Measurements from ENCODE around the gene MYO18B. TPM values are rescaled to one million over a fixed set of nuclear protein-coding genes. Genes with fewer than 3 reads are reported as not detected.

The MYO18B gene
- total RNA-seq, 1 donor from 2014 or later = not detected

- intact Hi-C loops (cut with DNase I) = no loop called here
- TF ChIP-seq POLR2AphosphoS5 (IDR thresholded peaks at IDR 0.05; ENCODE audit: insufficient read depth in 1 of 2, low read depth in 1 of 2) = no peak
- TF ChIP-seq CTCF (IDR thresholded peaks at IDR 0.05) = no peak
- TF ChIP-seq POLR2A (IDR thresholded peaks at IDR 0.05) = no peak
- DNase-seq (ENCODE audit: extremely low spot score in 2 of 2) = no peak
- Histone ChIP-seq H3K27me3 (no peaks in the 10 kb centered on the region), H3K36me3 (no peaks in the 10 kb centered on the region), H3K9me3 (no peaks in the 10 kb centered on the region), H3K27ac (no peak overlapping the region), H3K4me3 (no peak overlapping the region), H3K4me1 (no peaks in the 10 kb centered on the region)
These were observed 299.9 kb downstream of the MYO18B start for GRCh38 chr22:26041931-26042330.

GRCh38 chr22:26043031-26043430 lies 301.0 kb downstream of the MYO18B start:
- DNase-seq (ENCODE audit: extremely low spot score in 2 of 2) = no peak

GRCh38 chr22:26045051-26045450 lies 303.1 kb downstream of the MYO18B start:
- no peaks in the 10 kb centered on the region for H3K36me3 ChIP-seq
- H3K9me3 ChIP-seq = no peaks in the 10 kb centered on the region
- DNase-seq (ENCODE audit: extremely low spot score in 2 of 2) = no peak
- intact Hi-C loops (cut with DNase I) = no loop called here
- no peaks in the 10 kb centered on the region for H3K27me3 ChIP-seq
- no peak overlapping the region for H3K4me3 ChIP-seq
- TF ChIP-seq POLR2A (IDR thresholded peaks at IDR 0.05) (no peak), POLR2AphosphoS5 (IDR thresholded peaks at IDR 0.05; ENCODE audit: insufficient read depth in 1 of 2, low read depth in 1 of 2) (no peak), CTCF (IDR thresholded peaks at IDR 0.05) (no peak)
- H3K27ac ChIP-seq = no peak overlapping the region
- H3K4me1 ChIP-seq = no peaks in the 10 kb centered on the region

More at GRCh38 chr22:26043031-26043430, 301.0 kb downstream of the MYO18B start:
- Histone ChIP-seq H3K4me3 (no peak overlapping the region), H3K4me1 (no peaks in the 10 kb centered on the region), H3K36me3 (no peaks in the 10 kb centered on the region), H3K27me3 (no peaks in the 10 kb centered on the region), H3K9me3 (no peaks in the 10 kb centered on the region), H3K27ac (no peak overlapping the region)
- no peak for TF ChIP-seq POLR2A (IDR thresholded peaks at IDR 0.05)
- TF ChIP-seq CTCF (IDR thresholded peaks at IDR 0.05) = no peak
- no peak for TF ChIP-seq POLR2AphosphoS5 (IDR thresholded peaks at IDR 0.05; ENCODE audit: insufficient read depth in 1 of 2, low read depth in 1 of 2)
- intact Hi-C loops (cut with DNase I) = no loop called here

DNA sequence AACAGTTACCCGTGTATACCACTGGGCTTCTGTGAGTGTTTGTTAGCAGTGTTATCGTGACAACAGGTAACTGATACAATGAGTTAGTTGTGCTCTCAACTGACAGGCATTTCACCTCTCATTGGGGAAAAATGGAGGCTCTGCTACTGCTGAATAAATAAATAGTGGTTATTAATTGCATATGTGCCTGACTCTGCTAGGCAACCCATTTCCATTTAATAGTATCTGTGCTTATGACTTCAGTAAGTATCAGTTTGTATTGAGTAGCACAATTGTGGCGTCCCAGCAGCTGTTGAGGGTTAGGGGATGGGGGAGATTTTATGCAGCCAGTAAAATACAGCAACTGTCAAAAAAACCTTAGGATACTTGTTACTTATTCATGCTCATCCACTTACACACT lies 303.9 kb downstream of the MYO18B start:
- H3K36me3 ChIP-seq = no peaks in the 10 kb centered on the region
- H3K9me3 ChIP-seq = no peaks in the 10 kb centered on the region
- no peak for DNase-seq (ENCODE audit: extremely low spot score in 2 of 2)
- no peaks in the 10 kb centered on the region for H3K4me1 ChIP-seq
- H3K4me3 ChIP-seq = no peak overlapping the region
- no peak for TF ChIP-seq CTCF (IDR thresholded peaks at IDR 0.05)
- no peak for TF ChIP-seq POLR2AphosphoS5 (IDR thresholded peaks at IDR 0.05; ENCODE audit: insufficient read depth in 1 of 2, low read depth in 1 of 2)
- TF ChIP-seq POLR2A (IDR thresholded peaks at IDR 0.05) = no peak
- no peak overlapping the region for H3K27ac ChIP-seq
- intact Hi-C loops (cut with DNase I) = no loop called here
- no peaks in the 10 kb centered on the region for H3K27me3 ChIP-seq

DNA sequence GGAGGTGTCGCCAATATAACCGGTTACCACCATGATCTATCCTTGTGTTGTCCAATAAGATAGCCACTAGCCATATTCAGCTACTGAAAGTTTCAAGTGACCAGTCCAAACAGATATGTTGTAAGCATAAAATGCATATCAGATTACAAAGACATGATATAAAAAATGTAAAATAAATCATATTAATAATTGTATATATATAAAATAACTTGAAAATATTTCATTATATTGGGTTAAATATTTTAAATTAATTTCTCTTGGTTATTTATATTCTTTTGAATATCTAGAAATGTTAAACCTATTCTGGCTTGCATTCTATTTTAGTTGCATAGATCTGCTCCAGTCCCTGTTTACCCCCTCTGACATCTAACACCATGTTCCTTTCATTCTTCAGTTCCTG lies 305.5 kb downstream of the MYO18B start:
- intact Hi-C loops (cut with DNase I) = no loop called here
- Histone ChIP-seq H3K4me1 (no peaks in the 10 kb centered on the region), H3K27me3 (no peaks in the 10 kb centered on the region), H3K36me3 (no peaks in the 10 kb centered on the region), H3K27ac (no peak overlapping the region), H3K9me3 (no peaks in the 10 kb centered on the region), H3K4me3 (no peak overlapping the region)
- no peak for DNase-seq (ENCODE audit: extremely low spot score in 2 of 2)
- no peak for TF ChIP-seq CTCF (IDR thresholded peaks at IDR 0.05)
- TF ChIP-seq POLR2AphosphoS5 (IDR thresholded peaks at IDR 0.05; ENCODE audit: insufficient read depth in 1 of 2, low read depth in 1 of 2) = no peak
- TF ChIP-seq POLR2A (IDR thresholded peaks at IDR 0.05) = no peak

Measured in vagina (tissue), 2 donors.